B cell (primary cell): ENCODE data around the gene FMNL3.

ENCODE experiments used
- CTCF ChIP-seq: fragments of 200-600 bp; IDR thresholded peaks from one replicate; pipeline ENCODE4 v1.8.0; 2022; ENCODE audit warnings: antibody characterized with exemption, mild to moderate bottlenecking
- EZH2 ChIP-seq: IDR thresholded peaks from 2 replicates; pipeline ENCODE4 v1.6.1; 2012; ENCODE audit warnings: borderline replicate concordance, low read depth, mild to moderate bottlenecking, moderate library complexity, low read length; ENCODE audit not compliant: insufficient read depth, poor library complexity, severe bottlenecking

- TF ChIP-seq EZH2 (no peak), CTCF (no peak)
Measured at GRCh38 chr12:49622501-49623141, 84.6 kb downstream of the FMNL3 start.
